WTC11 (cell line): ENCODE results near the gene WNK2. TPM values are rescaled to one million over a fixed set of nuclear protein-coding genes. Genes with fewer than 3 reads are reported as not detected.

Experiments
- ATAC-seq: fragments of 200-7000 bp; cut with Tn5 transposase; 2 replicates; pipeline ENCODE4 v1.10.0; 2021; ENCODE audit warnings: mild to moderate bottlenecking, moderate library complexity
- CTCF ChIA-PET: fragments of 300-600 bp; sonication (Branson Sonifier 250); formaldehyde crosslinking; loops from one replicate; lab custom pipeline; 2021; ENCODE audit warnings: antibody characterized with exemption; lab: Charles Lee
- POLR2A ChIA-PET: fragments of 350-600 bp; sonication (Branson Sonifier 250); formaldehyde crosslinking; loops from one replicate; lab custom pipeline; 2021; ENCODE audit warnings: antibody characterized with exemption; lab: Charles Lee
- DNase-seq: peaks from one replicate; pipeline ENCODE4 v3.0.0; 2021; ENCODE audit warnings: low spot score
- H3K27ac Mint-ChIP-seq: 2 replicates; pipeline ENCODE4 v1.8.0; 2021; ENCODE audit warnings: mixed read lengths
- H3K27me3 Mint-ChIP-seq: 2 replicates; pipeline ENCODE4 v1.8.0; 2021; ENCODE audit warnings: low read depth, mild to moderate bottlenecking, moderate library complexity, mixed read lengths
- H3K36me3 Mint-ChIP-seq: 2 replicates; pipeline ENCODE4 v1.8.0; 2021; ENCODE audit warnings: mixed read lengths
- H3K4me1 Mint-ChIP-seq: 2 replicates; pipeline ENCODE4 v1.8.0; 2022; ENCODE audit warnings: mixed read lengths
- H3K4me3 Mint-ChIP-seq: 2 replicates; pipeline ENCODE4 v1.8.0; 2021; ENCODE audit warnings: mild to moderate bottlenecking, moderate library complexity, mixed read lengths
- H3K9me3 Mint-ChIP-seq: 2 replicates; pipeline ENCODE4 v1.8.0; 2021; ENCODE audit warnings: mixed read lengths
- CBFB ChIP-seq: sonication (generic); formaldehyde crosslinking; IDR thresholded peaks from 2 replicates; pipeline ENCODE4 v1.8.1; 2022; ENCODE audit warnings: mild to moderate bottlenecking, low read depth, missing genetic modification reagents
- ESRRA ChIP-seq: sonication (generic); formaldehyde crosslinking; IDR thresholded peaks from 2 replicates; pipeline ENCODE4 v1.8.1; 2022; ENCODE audit warnings: mild to moderate bottlenecking, missing genetic modification reagents, borderline replicate concordance
- GABPB1 ChIP-seq: sonication (generic); formaldehyde crosslinking; IDR thresholded peaks from 2 replicates; pipeline ENCODE4 v1.8.1; 2023; ENCODE audit warnings: mild to moderate bottlenecking, missing genetic modification reagents
- TCF7 ChIP-seq: sonication (generic); formaldehyde crosslinking; IDR thresholded peaks from 2 replicates; pipeline ENCODE4 v1.8.0; 2022; ENCODE audit warnings: mild to moderate bottlenecking, low read depth, missing genetic modification reagents, moderate library complexity
- TEAD4 ChIP-seq: sonication (generic); formaldehyde crosslinking; IDR thresholded peaks from 2 replicates; pipeline ENCODE4 v1.8.0; 2022; ENCODE audit warnings: mild to moderate bottlenecking, missing genetic modification reagents
- ZNF138 ChIP-seq: sonication (generic); formaldehyde crosslinking; conservative IDR thresholded peaks from 2 replicates; pipeline ENCODE4 v1.8.1; 2022; ENCODE audit warnings: mild to moderate bottlenecking, moderate library complexity, missing genetic modification reagents
- total RNA-seq: library from RNA; stranded (reverse); gene quantifications from 3 replicates; pipeline ENCODE4 v1.2.3, GENCODE V29; 2021
- TF ChIP-seq, protein P1 (sequence below): sonication (generic); formaldehyde crosslinking; IDR thresholded peaks from 2 replicates; pipeline ENCODE4 v1.8.0; 2022; ENCODE audit warnings: mild to moderate bottlenecking, missing genetic modification reagents
- TF ChIP-seq, protein P2 (sequence below): sonication (generic); formaldehyde crosslinking; IDR thresholded peaks from 2 replicates; pipeline ENCODE4 v1.8.1; 2023; ENCODE audit warnings: mild to moderate bottlenecking, missing genetic modification reagents, borderline replicate concordance
- TF ChIP-seq, protein P3 (sequence below): fragments of 200-600 bp; IDR thresholded peaks from 2 replicates; pipeline ENCODE4 v1.8.0; 2022; ENCODE audit warnings: antibody characterized with exemption
- TF ChIP-seq, protein P4 (sequence below): sonication (generic); formaldehyde crosslinking; IDR thresholded peaks from 2 replicates; pipeline ENCODE4 v1.8.1; 2022; ENCODE audit warnings: mild to moderate bottlenecking, moderate library complexity, missing genetic modification reagents
- TF ChIP-seq, protein P5 (sequence below): sonication (generic); formaldehyde crosslinking; conservative IDR thresholded peaks from 2 replicates; pipeline ENCODE4 v1.8.1; 2023; ENCODE audit warnings: mild to moderate bottlenecking, low read depth, missing genetic modification reagents, moderate library complexity

Gene WNK2
- total RNA-seq, 1 experiment from 2014 or later = 120 TPM

DNA sequence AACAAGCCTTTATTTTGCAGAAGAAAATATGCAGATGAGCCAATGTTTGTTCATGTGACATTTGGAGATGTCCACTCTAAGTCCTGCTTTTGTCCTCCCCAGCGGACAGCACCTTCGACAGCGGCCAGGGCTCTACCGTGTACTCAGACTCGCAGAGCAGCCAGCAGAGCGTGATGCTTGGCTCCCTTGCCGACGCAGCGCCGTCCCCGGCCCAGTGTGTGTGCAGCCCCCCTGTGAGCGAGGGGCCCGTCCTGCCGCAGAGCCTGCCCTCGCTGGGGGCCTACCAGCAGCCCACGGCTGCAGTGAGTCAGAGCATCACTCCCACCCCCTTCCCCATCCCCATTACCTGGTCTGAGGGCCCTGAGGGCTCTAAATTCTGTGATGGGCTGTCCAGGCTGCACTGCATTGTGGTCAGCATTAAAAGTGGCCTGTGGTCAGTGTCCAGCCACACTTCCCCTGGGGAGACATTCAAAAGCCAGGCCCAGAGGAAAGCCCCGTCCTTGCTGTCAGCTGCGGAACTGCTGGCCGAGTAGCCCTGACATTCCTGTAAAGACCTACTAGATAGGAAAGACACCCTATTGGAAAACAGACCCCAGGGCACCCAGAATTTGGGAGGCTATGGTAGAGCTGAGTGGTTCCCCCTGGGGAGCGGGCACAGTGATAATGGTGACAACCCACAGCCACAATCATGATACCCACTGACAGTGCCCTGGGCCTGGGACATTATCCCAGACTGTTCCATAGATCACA, 69.0 kb downstream of the WNK2 start (continued):
- TF ChIP-seq, protein P1, sequence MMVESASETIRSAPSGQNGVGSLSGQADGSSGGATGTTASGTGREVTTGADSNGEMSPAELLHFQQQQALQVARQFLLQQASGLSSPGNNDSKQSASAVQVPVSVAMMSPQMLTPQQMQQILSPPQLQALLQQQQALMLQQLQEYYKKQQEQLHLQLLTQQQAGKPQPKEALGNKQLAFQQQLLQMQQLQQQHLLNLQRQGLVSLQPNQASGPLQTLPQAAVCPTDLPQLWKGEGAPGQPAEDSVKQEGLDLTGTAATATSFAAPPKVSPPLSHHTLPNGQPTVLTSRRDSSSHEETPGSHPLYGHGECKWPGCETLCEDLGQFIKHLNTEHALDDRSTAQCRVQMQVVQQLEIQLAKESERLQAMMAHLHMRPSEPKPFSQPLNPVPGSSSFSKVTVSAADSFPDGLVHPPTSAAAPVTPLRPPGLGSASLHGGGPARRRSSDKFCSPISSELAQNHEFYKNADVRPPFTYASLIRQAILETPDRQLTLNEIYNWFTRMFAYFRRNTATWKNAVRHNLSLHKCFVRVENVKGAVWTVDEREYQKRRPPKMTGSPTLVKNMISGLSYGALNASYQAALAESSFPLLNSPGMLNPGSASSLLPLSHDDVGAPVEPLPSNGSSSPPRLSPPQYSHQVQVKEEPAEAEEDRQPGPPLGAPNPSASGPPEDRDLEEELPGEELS = no peak
- no peak for TF ChIP-seq GABPB1
- TF ChIP-seq TEAD4 = no peak
- no peak for TF ChIP-seq ESRRA
- TF ChIP-seq, protein P2, sequence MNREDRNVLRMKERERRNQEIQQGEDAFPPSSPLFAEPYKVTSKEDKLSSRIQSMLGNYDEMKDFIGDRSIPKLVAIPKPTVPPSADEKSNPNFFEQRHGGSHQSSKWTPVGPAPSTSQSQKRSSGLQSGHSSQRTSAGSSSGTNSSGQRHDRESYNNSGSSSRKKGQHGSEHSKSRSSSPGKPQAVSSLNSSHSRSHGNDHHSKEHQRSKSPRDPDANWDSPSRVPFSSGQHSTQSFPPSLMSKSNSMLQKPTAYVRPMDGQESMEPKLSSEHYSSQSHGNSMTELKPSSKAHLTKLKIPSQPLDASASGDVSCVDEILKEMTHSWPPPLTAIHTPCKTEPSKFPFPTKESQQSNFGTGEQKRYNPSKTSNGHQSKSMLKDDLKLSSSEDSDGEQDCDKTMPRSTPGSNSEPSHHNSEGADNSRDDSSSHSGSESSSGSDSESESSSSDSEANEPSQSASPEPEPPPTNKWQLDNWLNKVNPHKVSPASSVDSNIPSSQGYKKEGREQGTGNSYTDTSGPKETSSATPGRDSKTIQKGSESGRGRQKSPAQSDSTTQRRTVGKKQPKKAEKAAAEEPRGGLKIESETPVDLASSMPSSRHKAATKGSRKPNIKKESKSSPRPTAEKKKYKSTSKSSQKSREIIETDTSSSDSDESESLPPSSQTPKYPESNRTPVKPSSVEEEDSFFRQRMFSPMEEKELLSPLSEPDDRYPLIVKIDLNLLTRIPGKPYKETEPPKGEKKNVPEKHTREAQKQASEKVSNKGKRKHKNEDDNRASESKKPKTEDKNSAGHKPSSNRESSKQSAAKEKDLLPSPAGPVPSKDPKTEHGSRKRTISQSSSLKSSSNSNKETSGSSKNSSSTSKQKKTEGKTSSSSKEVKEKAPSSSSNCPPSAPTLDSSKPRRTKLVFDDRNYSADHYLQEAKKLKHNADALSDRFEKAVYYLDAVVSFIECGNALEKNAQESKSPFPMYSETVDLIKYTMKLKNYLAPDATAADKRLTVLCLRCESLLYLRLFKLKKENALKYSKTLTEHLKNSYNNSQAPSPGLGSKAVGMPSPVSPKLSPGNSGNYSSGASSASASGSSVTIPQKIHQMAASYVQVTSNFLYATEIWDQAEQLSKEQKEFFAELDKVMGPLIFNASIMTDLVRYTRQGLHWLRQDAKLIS (CRISPR knock-in tag) = no peak
- TF ChIP-seq, protein P3, sequence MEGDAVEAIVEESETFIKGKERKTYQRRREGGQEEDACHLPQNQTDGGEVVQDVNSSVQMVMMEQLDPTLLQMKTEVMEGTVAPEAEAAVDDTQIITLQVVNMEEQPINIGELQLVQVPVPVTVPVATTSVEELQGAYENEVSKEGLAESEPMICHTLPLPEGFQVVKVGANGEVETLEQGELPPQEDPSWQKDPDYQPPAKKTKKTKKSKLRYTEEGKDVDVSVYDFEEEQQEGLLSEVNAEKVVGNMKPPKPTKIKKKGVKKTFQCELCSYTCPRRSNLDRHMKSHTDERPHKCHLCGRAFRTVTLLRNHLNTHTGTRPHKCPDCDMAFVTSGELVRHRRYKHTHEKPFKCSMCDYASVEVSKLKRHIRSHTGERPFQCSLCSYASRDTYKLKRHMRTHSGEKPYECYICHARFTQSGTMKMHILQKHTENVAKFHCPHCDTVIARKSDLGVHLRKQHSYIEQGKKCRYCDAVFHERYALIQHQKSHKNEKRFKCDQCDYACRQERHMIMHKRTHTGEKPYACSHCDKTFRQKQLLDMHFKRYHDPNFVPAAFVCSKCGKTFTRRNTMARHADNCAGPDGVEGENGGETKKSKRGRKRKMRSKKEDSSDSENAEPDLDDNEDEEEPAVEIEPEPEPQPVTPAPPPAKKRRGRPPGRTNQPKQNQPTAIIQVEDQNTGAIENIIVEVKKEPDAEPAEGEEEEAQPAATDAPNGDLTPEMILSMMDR = no peak
- TF ChIP-seq, protein P4, sequence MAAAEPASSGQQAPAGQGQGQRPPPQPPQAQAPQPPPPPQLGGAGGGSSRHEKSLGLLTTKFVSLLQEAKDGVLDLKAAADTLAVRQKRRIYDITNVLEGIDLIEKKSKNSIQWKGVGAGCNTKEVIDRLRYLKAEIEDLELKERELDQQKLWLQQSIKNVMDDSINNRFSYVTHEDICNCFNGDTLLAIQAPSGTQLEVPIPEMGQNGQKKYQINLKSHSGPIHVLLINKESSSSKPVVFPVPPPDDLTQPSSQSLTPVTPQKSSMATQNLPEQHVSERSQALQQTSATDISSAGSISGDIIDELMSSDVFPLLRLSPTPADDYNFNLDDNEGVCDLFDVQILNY = no peak
- no peak for TF ChIP-seq CBFB
- TF ChIP-seq, protein P5, sequence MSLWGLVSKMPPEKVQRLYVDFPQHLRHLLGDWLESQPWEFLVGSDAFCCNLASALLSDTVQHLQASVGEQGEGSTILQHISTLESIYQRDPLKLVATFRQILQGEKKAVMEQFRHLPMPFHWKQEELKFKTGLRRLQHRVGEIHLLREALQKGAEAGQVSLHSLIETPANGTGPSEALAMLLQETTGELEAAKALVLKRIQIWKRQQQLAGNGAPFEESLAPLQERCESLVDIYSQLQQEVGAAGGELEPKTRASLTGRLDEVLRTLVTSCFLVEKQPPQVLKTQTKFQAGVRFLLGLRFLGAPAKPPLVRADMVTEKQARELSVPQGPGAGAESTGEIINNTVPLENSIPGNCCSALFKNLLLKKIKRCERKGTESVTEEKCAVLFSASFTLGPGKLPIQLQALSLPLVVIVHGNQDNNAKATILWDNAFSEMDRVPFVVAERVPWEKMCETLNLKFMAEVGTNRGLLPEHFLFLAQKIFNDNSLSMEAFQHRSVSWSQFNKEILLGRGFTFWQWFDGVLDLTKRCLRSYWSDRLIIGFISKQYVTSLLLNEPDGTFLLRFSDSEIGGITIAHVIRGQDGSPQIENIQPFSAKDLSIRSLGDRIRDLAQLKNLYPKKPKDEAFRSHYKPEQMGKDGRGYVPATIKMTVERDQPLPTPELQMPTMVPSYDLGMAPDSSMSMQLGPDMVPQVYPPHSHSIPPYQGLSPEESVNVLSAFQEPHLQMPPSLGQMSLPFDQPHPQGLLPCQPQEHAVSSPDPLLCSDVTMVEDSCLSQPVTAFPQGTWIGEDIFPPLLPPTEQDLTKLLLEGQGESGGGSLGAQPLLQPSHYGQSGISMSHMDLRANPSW (CRISPR knock-in tag) = no peak
- no peak for TF ChIP-seq ZNF138 (CRISPR knock-in tag)
- TF ChIP-seq, all 79 proteins: peak for 0

DNA sequence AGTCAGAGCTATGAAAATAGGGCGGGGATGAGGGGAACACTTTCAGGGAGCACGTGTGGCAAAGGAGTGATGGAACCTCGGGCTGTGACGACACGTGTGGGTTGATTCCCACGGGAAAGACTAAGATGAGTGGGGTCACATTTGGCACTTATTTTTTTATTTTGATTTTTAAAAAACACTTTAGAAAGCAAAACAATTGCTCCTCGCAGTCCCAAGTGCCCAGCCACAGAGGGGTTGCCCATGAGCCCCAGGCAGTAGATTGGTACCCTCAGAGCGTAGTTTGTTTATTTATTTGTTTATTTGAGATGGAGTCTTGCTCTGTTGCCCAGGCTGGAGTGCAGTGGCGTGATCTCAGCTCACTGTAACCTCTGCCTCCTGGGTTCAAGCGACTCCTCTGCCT, 69.7 kb downstream of the WNK2 start:
- CTCF ChIA-PET = interaction anchor here (1.1 kb wide), 1 partner anchor 99 kb away, joined by 4 read pairs; no protein-coding TSS in a partner anchor
- peaks cover 12% of the 10 kb centered on the region; the same call in 1 of the 2 replicates for H3K36me3 Mint-ChIP-seq
- H3K27me3 Mint-ChIP-seq = no peaks in the 10 kb centered on the region
- H3K4me3 Mint-ChIP-seq = no peak overlapping the region
- POLR2A ChIA-PET = no interaction called here
- no peaks in the 10 kb centered on the region for H3K9me3 Mint-ChIP-seq
- no peak overlapping the region; the same call in 1 of the 2 replicates for H3K27ac Mint-ChIP-seq
- no peak for ATAC-seq
- no peak for TF ChIP-seq TCF7 (CRISPR knock-in tag)
- no peak for DNase-seq
- H3K4me1 Mint-ChIP-seq = peaks cover 7% of the 10 kb centered on the region
